ENCODE measurements around the gene YPEL1.
"Not testable (repeated sequence)": the region's sequence is repeated elsewhere in the genome, so short reads cannot be mapped to it uniquely, and the experiment has no call there.

Gene YPEL1

DNA sequence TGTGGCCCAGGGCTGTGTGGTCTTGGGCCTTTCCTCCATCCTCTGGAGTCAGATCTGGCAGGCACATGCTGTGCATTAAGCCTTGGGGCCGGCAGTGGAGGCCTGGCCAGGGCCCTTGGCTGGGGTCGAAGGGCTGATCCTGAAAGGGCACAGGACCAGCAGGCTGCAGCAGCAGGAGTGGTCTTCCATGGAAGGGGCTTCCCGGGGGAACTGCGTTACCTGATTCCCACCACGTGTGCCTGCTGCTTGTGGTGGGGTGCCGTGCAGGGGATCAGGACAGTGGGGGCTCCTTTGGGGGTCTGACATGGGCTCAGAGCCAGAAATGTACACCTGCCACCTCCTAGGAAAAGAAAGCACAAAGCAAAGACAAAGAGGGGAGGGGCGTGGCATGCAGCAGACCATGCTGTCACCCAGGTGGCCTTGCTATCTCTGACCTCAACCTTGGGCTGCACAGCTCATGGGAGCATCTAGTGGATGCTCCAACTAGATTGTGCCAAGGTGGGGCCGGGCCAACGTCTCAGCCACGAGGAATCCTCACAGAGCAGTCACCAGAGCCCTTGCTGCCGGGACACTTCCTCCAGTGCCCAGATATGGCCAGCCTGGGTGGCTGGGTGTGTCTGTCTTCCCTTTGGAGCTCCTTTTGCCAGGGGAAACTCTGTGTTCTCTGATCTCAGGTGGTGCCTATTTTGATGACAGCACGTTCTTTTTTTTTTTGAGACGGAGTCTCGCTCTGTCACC is 17.9 kb upstream of the YPEL1 start:
- no peak for DNase-seq

DNA sequence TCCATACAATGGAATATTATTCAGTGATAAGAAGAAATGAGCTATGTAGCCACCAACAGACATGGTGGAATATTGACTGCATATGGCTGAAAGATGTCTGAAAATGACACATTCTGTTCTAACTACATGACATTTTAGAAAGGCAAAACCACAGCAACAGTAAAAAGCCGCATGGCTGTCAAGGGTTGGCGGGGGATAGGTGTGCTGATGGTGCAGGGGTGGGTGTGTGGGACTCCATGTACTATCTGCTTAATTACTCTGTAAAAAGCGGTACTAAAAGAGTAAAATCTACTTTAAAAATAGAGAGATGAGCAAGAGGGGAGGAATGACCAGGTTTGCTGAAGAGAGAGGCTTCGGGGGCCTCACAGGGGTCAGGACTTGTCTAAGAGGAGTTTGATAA is 16.7 kb upstream of the YPEL1 start:
- DNase-seq: no peak

DNA sequence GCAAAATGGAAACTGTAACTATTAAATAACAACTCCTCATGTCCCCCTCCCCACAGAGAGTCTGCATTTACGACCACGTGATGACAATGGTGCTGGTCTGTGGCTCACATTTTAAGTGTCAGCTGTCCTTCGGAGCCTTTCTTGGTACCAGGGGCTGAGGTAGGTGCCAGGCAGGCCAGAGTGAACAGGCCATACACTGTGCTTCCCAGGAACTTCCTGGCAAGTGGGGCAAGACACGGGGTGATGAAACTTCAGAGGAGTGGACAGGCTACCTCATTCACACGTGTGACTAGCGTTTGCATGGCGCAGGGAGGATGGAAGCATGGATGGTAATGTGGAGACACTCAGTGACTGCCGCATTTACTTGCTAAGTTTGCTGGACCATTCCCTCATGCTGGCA is 10.4 kb upstream of the YPEL1 start:
- DNase-seq: no peak

DNA sequence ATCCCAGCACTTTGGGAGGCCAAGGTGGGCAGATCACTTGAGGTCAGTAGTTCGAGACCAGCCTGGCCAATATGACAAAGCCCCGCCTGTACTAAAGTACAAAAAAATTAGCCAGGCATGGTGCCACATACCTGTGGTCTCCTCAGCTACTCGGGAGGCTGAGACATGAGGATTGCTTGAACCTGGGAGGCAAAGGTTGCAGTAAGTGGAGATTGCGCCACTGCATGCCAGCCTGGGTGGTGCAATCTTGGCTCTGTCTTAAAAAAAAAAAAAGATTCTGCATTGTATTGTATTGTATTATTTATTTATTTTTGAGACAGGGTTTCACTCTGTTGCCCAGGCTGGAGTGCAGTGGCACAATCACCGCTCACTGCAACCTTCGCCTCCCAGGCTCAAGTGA is 9.3 kb upstream of the YPEL1 start:
- not testable (repeated sequence) for DNase-seq

DNA sequence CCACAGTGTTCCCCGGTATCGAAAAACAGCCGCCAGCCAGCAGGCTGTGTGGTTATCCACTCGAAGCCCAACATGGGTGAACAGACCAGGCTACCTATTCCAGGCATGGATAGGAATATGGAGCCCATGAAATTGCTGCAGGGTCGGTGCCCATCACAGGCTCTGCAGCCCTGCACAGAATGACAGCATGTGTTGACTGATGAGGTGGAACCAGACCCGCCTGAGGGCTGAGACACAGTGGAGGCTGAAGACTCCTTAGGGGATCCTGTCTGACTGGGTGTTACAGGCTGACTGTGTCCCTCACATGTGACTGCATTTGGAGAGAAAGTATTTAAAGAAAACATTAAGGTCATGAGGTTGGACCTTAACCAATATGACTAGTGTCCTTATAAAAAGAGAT is 6.2 kb upstream of the YPEL1 start:
- no peak for DNase-seq

DNA sequence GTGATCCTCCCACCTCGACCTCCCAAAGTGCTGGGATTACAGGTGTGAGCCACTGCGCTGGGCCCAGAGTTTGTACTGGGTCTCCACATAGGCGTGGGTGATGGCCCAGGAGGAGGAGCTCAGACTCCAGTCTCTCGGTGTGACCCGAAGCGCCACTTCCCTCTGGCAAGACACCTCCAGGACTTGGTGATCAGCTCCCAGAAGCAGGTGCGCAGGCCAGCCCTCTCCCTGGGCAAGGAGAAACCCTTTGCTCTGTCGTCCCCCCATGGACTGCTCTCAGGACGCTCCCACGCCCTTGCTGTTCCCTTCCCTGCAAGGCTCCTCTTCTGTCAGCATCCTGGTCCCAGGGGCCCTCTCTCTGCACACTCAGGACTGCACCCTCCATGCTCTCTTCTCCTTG is 5.5 kb upstream of the YPEL1 start:
- no peak for DNase-seq

DNA sequence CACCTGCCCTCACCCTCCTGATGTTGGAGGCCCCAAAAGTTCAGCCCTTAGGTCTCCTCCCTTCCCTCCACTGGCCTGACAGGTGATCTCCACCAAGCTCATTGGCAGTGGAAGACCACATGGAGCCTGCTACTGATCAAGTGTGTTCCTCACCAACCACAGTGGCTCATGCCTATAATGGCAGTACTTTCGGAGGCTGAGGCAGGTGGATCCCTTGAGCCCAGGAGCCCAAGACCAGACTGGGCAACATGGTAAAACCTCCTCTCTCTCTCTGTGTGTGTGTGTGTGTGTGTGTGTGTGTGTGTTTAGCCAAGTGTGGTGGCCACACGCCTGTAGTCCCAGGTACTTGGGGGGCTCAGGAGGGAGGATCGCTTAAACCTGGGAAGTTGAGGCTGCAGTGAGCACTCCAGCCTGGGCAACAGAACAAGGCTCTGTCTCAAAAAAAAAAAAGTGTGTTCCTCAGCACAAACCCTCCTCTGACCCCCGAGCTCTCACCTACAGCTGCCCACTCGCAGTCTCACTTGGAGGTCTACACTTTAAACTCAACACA is 4.3 kb upstream of the YPEL1 start:
- no peak for DNase-seq

DNA sequence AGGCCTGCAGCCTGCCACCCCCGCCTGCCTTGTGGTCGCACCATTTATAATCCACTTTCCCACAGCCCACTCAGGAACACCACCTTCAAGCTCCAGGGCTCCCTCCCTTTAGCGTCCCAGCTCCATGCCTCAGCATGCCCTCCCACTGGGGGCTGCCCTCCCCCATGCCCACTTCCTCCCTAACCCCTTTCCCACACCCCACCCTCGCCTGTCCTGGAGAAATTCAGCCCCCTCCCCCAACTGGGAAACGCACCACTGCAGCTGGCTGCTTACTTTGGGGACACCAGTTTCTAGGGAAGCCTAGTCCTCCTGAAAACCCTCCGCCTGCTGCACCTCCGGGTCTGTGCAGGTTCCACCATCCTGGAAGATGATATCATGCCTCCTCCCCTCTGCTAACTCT is 3.4 kb upstream of the YPEL1 start:
- no peak for DNase-seq

DNA sequence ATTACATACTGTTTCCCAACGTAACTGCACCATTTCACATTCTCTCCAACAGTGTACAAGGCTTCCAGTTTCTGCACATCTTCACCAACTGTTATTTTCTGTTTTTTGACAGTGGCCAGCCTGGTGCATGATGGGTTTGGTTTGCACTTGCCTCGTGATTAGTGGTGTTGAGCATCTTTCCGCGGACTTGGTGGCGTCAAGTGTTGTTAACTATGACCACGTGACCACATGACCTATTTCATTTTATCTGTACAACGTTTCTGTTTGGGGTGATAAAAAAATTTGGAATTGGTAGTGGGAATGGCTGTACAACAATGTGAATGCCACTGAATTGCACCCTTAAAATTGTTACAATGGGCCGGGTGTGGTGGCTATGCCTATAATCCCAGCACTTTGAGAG is 2.5 kb upstream of the YPEL1 start:
- DNase-seq: no peak

DNA sequence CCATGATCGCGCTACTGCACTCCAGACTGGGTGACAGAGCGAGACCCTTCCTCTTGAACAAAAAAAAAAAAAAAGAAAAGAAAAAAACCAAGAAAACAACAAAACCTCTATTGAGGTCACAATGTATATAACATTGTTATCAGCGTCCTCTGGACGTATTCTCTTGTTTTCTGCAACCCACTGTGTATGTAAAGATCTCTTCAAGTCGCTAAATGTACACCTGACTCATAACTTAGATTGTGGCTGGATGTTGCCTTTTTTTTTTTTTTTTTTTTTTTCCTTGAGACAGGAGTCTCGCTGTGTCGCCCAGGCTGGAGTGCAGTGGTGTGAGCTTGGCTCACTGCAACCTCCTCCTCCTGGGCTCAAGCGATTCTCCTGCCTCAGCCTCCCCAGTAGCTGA is 1.4 kb upstream of the YPEL1 start:
- DNase-seq: no peak

DNA sequence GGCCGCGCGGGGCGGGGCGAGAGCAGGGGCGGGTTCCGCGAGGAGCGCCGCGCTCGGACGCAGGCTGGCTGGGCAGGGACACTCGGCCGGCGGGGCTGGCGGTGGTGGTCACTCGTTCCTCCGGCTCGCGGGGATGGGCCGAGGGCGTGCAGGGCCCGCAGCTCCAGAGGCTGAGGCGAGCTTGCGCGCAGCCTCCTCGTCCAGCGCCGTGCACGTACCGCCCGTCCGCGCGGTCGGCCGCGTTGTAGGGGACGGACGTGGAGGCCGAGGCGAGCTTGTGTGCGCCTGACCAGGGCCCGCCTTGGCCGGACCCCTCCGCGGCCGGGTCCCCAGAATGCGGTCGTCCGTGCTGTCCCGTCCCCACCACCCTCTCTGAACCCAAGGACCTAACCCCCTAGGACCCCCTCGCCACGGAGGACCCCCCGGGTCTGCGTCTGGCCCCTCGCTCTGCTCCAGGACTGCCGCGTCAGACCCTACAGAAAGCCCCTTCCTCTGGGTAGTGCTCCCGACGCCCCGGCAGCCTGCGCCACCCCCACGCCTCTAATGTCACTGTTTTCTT is 569 bp upstream of the YPEL1 start:
- DNase-seq: no peak

DNA sequence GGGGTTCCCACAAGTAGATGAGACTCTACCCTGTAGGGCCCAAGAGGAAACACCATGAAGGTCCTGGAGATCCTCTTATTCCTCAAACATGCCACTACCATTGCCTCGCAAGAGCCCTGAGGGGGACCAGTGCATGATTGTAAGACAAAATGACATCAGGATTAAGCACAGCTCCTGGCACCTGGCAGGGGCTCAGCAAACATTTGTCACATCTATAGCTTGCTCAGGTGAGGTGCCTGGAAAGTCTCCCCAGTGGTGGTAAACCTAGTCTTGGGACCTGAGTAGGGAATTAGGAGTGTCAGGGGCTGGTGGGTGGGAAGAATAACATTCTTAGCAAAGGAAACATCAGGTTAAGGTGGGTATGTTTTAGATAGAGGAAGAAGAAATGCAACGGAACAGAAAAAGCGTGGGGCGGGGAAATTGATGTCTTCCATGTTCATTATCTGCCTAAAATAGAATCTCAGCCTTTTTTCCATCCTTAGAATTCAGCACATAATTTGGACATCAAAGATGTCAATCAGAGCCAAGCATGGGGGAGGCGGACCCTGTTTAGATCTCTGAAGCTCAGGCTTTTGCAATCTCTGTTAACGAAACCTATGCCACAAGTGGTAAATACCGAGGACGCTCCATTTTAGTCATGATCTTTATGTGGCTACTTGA is 924 bp downstream of the YPEL1 start:
- DNase-seq: no peak

DNA sequence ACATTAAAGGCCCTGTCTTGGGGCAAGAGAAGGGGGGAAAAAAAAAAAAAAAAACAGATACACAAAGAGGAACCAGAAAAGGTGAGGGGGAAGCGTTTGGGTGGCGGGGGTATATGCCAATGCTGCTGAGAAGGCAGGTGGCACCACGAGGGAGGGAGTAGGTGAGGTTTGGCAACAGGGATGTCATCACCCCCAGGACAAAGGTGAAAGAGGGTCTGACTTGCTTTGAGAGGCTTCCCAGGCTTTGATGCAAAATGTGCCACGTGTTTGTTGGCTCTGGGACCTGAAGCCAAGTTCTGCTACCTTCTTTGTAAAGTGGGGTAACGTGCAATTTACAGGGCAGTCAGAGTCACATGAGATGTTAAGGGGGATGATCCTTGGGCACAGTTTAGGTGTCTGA is 4.1 kb downstream of the YPEL1 start:
- DNase-seq: no peak

DNA sequence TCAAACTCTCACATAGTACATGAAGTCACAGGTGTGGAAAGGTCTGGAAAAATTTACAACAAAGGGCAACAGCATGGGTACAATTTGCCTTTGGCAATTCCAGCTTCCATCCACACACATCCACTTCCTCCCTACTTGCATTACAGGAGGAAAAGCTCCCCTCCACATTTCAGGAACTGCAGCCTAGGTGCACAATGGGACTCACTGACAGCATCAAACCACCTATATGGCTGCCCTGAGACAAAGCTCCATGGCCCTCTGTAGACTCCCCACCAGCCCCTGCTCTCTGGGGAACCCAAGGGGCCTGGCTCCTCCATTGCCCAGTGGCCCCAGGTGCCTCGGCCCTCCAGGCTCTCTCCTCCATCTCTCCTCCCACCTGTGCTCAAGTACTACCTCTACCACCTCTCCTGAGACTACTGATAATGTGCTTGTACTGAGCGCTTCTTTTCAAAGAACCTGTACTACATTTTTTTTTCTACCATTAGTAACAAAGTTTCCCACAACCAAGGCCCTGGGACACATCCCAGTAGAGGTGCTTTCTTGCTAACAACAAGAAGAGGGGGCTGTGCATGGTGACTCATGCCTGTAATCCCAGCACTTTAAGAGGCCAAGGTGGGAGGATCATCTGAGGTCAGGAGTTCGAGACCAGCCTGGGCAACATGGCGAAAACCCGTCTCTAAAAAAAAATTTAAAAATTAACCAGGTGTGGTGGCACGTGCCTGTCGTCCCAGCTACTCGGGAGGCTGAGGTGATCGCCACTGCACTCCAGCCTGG is 4.9 kb downstream of the YPEL1 start:
- no peak for DNase-seq

DNA sequence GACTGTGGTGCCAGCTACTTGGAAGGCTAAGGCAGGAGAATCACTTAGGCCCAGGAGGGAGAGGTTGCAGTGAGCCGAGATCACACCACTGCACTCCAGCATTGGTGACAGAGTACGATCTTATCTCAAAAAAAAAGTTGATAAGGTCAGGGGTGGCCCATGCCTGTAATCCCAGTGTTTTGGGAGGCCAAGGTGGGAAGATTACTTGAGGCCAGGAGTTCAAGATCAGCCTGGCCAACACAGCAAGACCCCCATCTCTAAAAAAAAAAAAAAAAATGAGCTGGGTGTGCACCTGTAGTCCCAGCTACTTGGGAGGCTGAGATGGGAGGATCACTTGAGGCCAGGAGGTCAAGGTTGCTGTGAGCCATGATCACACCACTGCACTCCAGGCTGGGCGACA is 6.4 kb downstream of the YPEL1 start:
- DNase-seq: not testable (repeated sequence)

DNA sequence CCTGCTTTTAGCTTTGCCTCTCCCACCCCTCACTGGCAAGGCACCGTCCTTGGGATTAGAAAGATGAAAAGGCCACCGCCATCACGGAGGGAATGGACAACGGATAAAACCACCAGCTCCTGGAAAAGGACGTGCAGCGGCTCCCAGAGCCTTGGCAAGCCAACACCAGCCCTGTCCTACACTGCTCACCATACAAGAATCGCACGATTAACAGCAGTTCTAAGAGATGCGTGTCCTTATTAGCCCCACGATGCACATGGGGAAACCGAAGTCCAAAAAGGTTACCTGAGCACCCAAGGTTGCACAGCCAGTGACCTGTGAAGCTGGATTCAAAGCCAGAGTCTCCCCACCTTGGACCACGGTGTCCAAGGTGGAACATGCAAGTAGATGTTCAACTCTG is 7.3 kb downstream of the YPEL1 start:
- no peak for DNase-seq

DNA sequence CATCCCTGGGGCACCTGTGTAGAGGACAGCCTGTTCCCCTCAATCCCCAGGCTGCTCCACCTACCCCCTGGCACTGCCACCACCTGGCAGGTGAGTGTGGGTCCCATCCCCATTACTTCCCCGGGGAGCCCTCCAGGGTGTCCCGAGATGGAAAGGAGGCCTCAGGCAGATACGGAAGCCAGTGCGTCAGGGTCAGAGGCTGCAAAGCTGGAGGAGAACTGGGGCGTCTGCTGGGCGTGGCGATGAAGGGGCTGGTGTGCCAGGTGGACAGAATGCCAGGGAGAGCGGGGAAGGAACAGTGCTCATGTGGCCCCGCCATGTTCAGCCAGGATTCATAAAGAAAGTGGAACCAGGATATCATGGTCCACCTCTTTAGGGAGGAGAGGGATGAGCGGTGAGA is 7.8 kb downstream of the YPEL1 start:
- DNase-seq: no peak

DNA sequence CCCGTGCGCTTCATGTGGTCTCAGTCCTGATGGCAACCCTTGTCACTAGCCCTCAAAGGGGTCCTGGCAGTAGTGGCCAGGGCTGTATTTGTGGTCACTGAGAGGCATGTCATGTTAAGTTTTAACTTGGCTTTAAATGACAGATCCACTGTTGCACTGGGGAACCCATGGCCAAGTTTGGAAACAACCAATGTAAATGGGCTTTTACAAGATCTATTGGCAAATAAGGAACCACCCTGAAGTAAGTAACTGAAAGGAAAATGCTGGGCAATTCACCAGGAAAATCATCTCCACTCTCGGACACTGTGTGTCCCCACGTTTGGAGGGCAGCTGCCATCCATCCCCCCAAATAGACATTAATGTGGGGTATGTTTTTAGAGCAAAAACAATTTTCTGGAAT is 8.4 kb downstream of the YPEL1 start:
- no peak for DNase-seq

DNA sequence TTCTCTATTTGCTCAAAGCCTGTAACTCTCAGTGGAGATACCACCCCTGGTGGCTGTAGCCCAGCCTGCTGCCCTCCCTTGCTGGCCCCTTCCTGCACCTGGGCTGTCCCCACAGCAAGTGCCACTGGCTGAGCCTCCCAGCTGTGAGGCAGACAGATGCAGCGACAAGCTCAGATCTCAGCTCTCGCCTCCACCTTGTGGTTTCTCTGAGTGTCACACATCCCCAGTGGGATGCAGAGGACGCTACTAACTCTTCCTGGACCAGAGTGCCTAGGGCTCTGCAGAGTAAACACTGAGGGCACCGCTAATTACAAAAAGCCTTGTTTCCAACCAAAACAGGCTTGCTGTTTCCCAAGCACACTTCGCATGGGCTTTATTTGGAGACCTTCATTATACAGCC is 8.9 kb downstream of the YPEL1 start:
- DNase-seq: no peak

DNA sequence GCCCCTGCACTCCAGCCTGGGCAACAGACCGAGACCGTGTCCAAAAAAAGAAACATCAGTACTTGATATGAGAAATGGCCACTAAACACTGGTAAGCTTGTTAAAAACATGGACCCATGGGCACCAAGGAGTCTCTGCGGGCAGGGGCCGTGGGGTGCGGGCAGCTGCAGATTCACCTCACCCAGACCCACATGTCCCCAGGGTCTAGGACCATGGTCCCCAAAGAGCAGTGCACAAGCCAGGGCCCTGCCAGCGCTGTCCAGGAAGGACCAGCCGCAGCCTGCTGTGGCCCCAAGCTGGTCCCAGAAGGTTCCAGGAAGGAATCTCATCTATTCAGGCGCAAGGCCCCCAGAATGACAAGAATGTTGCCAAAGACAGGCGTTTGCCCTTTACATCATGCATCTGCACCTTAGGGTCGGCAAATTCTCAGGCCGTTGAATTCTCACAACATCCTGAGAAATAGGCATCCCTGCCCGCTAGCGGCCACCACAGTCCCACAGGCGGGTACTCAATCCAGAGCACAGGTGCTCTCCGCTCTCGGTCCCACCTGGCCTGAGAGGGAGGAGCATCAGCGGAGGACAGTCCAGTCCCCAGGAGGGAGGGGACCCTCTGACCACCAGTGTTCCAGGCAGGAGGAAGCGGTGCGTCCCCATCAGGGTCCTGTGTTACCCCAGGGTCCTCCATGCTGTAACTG is 9.5 kb downstream of the YPEL1 start:
- DNase-seq: no peak

DNA sequence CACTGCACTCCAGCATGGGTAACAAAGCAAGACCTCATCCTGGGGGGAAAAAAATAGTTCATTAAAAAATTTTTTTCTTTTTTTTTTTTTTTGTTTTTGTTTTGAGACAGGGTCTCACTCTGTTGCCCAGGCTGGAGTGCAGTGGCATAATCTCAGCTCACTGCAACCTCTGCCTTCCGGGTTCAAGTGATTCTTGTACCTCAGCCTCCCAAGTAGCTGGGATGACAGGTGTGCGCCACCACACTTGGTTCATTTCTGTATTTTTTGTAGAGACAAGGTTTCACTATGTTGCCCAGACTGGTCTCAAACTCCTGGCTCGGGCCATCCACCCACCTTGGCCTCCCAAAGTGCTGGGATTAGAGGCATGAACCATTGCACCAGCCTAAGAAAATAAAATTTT is 11.1 kb downstream of the YPEL1 start:
- DNase-seq: not testable (repeated sequence)

DNA sequence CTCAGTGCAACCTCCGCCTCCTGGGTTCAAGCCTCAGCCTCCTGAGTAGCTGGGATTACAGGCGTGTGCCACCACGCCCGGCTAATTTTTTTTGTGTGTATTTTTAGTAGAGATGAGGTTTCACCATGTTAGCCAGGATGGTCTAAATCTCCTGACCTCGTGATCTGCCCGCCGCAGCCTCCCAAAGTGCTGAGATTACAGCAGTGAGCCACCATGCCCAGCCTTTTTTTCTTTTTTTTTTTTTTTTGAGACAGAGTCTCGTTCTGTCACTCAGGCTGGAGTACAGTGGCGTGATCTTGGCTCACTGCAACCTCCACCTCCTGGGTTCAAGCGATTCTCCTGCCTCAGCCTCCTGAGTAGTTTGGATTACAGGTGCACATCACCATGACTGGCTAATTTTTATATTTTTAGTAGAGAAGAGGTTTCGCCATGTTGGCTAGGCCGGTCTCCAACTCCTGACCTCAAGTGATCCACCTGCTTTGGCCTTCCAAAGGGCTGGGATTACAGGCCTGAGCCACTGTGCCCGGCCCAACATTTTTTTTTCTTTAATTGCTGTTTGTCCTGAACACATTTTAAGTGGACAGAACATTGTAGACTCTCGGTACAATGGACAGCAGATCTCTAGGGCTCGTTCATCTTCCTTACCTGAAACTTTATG is 14.3 kb downstream of the YPEL1 start:
- DNase-seq: not testable (repeated sequence)
